ENCODE measurements around the gene ABHD3. TPM values are rescaled to one million over a fixed set of nuclear protein-coding genes. Genes with fewer than 3 reads are reported as not detected.
"Not testable (repeated sequence)": the region's sequence is repeated elsewhere in the genome, so short reads cannot be mapped to it uniquely, and the experiment has no call there.

ABHD3 gene
- total RNA-seq, 1 donor, result 16.7 TPM

DNA sequence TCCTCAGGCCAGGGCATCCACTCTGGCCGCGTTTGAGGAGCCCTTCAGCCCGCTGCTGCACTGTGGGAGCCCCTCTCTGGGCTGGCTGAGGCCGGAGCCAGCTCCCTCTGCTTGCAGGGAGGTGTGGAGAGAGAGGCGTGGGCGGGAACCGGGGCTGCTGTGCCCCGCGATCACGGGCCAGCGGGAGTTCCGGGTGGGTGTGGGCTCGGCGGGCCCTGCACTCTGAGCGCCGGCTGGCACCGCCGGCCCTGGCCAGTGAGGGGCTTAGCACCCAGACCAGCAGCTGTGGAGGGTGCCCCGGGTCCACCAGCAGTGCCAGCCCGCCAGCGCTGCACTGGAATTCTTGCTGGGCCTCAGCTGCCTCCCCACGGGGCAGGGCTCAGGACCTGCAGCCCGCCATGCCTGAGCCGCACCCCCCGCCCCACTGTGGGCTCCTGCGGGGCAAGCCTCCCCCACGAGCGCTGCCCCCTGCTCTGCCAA, 1.9 kb upstream of the ABHD3 start:
- no peak for DNase-seq (ENCODE audit: low read depth in 2 of 3, low spot score in 2 of 3)

DNA sequence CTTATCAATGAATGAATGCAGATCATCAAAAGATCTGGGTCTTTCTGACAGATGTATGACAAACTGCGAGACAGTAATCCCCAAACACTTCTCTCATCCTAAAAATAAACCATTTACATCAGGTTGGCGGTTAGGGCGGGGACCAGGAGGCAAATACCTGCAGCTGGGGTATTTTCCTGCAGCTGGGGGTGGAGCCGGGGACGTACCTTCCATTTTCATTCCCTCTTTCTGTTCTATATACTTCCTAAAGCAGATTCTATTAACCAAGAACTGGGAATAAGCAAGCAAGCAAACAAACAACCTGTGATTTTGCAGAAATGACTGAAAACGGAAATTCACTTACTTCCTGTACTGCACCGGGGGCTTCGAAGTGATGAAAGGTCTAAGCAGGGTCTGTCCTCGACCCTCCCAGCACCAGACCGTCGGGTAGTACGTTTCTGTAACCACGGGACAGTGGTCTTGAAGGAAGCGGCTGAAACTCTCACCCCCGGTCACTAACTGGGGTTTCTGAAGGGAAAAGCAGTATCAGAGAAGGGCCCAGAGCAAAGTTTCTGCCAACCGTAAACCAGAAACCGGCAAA, 1.2 kb downstream of the ABHD3 start:
- no peak for DNase-seq (ENCODE audit: low read depth in 2 of 3, low spot score in 2 of 3)

DNA sequence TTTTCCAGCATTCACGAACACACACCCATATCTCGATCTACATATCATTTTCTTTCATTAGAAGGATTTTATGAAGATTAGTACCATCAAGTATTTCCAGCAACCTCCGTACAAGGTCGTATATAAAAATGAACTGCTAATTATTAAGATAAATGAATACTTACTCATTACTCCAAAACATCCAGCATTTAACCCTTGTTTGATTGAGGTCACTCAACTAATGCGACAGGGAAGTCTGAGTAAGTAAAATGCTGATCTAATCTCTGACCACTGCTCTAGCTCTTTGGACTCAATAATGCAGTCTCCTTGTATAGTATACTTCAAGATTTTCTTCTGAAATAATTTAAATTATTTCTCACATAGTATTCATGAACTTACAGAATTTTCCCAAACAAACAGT, 2.0 kb downstream of the ABHD3 start:
- no peak for DNase-seq (ENCODE audit: low read depth in 2 of 3, low spot score in 2 of 3)

DNA sequence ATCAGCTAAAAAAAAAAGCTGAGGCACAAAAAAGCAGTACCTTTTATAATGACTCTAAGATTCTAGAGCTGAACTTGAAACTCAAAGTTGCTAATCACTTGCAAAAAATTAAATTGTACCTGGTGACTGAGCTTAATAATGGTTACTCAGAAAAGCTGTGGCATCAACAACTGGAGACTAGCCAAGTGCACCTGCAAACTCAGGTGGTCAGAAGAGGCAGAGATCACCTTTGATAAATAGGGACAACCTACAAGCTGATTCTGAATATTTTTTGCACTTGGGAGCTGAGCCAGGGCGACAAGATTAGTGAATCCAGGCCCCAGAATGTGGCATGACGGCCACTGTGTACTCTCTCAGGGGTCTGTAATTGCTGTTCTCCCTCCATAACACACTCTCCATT, 3.0 kb downstream of the ABHD3 start:
- no peak for DNase-seq (ENCODE audit: low read depth in 2 of 3, low spot score in 2 of 3)

DNA sequence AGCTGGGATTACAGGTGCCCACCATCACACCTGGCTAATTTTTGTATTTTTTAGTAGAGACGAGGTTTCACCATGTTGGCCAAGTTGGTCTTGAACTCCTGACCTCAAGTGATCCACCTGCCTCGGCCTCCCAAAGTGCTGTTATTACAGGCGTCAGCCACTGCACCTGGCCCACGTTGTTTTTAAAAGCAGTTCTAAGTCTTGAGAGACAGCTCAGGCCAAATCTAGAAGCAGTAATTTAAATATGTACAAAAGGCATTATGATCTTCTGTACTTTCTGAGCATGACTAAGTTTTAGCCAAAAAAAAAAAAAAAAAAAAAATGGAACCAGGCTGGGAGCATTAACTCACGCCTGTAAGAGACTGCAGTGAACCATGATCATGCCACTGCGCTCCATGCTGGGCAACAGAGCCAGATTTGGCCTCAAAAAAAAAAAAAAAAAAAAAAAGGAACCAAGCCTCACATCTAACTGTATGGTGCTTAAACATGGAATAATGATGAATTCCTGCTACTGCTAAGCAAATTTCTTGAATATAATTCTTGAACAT, 4.0 kb downstream of the ABHD3 start:
- no peak for DNase-seq (ENCODE audit: low read depth in 2 of 3, low spot score in 2 of 3)

DNA sequence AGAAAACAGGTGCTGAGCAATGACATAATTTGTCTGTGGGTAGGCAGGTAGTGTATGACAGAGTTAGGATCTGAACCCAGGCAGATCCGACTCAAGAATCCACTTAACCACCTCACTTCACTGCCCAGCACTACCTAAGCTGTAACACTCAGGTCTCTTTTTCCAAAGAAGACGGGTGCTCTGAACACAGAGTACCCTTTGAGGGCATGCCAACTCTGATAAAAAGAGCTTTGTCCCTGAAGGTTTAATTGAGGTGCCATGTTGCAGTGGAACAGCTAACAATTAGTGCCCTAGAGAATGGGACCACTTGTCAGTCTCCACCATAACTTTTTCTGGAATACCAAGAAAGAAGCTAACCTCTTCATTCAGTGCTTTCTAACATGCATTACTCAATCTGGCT, 11.3 kb downstream of the ABHD3 start:
- DNase-seq (ENCODE audit: low read depth in 2 of 3, low spot score in 2 of 3), result no peak

DNA sequence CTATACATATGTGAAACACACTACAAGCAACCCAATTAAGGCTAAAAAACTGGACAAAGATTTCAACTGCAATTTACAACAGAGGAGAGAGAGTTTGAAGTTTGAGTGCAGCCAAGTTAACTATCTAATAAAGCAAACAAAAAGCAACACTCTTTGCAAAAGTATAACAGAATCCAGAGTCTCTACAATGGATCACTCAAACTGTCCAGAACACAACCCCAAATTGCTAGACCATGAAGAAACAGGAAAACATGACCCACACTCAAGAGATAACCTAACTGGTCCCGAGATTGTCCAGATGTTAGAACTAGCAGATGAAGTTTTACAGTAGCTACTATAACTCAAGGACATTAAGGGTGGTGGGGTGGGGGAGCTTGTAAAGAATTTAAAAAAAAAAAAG, 14.8 kb downstream of the ABHD3 start:
- DNase-seq (ENCODE audit: low read depth in 2 of 3, low spot score in 2 of 3), result peak in 1 of 3 donors; percentile 10

DNA sequence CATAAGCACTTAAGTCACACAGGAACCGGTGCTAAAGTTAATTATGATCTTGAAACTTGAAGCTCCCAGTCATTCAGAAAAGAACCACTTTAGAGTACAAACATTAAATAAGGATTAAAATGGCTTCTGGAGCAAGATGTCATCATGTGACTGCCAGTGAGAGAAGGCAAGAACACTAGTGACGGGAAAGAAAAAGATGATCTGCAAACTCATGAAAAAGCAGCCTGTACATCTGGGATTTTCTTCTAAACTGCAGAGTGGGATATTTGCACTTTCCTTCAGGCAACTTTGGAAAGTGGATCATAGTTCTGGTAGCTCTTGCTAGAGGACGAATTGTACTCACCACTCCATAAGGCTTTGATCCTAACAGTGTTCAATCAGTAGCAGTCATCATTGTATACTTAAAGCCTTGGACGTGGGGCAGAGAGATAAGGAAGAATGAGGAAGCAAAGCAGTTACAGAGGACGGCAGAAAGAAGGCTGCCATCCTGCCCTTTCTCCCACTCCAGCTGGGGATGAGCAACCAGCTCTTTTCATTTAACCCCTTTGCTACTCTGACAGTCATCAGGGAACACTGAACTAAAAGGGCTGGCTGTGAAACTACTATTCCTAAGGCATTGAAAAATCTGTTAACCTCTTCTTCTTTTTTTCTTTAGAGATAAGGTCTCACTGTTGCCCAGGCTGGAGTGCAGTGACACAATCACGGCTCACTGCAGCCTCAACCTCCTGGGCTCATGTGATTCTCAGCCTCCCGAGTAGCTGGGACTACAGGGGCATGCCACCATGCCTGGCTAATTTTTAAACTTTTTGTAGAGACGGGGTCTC, 18.1 kb downstream of the ABHD3 start:
- DNase-seq (ENCODE audit: low read depth in 2 of 3, low spot score in 2 of 3), result peak in 2 of 3 donors; percentile 39 to 45

DNA sequence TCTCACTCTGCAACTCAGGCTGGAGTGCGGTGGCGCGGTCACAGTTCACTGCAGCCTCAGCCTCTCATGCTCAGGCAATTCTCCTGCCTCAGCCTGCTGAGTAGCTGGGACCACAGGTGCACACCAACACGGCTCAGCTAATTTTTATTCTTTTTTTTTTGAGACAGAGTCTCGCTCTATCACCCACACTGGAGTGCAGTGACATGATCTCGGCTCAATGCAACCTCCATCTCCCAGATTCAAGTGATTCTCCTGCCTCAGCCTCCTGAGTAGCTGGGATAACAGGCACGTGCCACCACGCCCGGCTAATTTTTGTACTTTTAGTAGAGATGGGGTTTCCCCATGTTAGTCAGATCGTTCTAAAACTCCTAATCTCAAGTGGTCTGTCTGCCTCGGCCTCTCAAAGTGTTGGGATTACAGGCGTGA, 19.0 kb downstream of the ABHD3 start:
- not testable (repeated sequence) for DNase-seq (ENCODE audit: low read depth in 2 of 3, low spot score in 2 of 3)

DNA sequence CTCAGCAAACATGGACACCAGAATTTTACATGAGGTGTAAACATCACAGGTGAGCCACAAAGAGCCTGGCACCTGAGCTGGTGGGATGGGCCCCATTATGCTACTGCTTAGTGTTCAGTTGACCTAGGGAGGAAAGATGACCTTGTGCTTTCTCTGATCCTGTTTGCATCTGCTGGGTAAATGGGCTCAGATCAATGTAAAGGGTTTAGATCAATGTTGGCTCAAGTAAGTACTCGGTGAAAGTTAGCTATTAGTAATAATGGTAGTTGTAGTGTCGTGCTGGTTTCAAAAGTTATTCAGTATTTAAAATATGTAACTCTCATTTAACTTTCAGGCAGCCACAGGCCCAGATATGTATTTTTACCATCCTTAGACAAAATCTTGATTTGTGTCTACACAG, 19.8 kb downstream of the ABHD3 start:
- no peak for DNase-seq (ENCODE audit: low read depth in 2 of 3, low spot score in 2 of 3)

DNA sequence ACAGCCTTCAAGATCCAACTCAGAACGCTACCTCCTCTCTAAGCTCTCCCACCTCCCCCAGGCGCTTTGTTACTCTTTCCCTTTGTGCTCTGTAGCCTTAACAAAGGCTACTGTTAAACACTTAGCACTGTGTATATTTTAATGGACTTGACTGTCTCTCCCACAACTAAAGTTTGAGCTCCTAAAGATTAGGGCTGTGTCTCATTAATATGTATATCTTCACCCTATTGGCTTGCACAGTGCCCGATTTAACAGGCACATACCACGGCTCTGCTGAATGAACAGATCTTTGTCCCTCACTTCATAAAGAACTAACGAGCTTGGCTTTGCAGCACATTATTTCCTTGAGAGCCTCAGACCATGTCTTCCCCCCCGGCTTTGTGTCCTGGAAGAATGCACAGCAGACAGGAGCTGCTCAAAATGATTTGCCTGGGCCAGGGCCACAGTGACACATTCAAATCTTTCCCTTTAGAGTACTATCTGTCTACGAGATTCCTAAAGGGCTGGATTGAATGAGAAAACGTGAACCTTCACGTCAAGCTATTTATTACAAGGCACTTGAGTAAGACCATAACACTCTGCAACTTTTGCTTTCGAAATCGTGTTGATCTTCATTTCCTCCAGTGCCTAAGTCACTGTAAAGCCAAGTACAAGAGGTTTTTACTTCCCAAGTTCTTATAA, 22.1 kb downstream of the ABHD3 start:
- DNase-seq (ENCODE audit: low read depth in 2 of 3, low spot score in 2 of 3), result peak; percentile 26 to 71 (median 59)

DNA sequence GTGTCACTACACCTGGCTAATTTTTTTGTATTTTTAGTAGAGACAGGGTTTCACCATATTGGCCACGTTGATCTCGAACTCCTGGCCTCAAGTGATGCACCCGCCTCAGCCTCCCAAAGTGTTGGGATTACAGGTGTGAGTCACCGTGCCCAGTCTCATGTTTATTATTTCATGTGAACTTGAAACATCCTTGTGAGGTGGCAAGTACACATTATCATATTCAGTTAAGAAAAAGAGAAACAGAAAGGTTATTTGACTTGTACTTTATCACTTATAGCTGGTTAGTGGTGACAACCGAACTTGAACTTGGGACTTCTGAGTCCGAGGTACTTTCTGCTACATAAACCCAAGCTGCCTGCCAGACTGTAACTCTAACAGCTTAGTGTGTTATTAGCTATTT, 24.4 kb downstream of the ABHD3 start:
- DNase-seq (ENCODE audit: low read depth in 2 of 3, low spot score in 2 of 3), result no peak

DNA sequence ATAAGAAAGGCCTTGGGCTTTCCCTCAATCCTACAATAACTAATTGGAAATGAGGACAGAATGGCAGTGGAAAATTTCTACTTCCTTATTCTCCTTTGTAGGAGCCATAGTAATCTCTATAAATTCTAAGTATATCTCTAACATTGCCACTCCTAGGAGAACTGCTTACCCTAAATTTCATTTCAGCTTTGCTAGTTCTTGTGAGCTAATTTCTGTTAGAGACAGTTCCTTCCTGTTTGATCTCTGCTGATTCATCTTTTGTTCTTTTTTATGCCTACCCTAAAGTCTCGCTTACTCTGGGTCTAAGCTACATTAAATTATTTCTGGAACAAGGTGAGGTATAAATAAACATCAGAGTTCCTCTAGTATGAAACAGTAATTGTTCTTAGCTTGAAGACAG, 25.7 kb downstream of the ABHD3 start:
- DNase-seq (ENCODE audit: low read depth in 2 of 3, low spot score in 2 of 3), result peak in 1 of 3 donors; percentile 46

DNA sequence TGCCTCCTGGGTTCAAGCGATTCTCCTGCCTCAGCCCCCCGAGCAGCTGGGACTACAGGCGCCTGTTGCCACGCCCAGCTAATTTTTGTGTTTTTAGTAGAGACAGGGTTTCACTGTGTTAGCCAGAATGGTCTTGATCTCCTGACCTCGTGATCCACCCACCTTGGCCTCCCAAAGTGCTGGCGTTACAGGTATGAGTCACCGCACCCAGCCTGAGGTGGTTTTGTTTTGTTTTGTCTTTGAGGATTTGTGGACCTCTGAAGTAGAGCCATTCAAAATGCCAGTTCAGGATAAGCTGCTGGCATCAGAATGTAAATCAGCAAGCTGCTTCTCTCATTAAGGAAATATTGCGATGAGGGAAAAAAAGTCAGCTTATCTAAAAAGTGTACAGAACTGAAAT, 29.2 kb downstream of the ABHD3 start:
- not testable (repeated sequence) for DNase-seq (ENCODE audit: low read depth in 2 of 3, low spot score in 2 of 3)

DNA sequence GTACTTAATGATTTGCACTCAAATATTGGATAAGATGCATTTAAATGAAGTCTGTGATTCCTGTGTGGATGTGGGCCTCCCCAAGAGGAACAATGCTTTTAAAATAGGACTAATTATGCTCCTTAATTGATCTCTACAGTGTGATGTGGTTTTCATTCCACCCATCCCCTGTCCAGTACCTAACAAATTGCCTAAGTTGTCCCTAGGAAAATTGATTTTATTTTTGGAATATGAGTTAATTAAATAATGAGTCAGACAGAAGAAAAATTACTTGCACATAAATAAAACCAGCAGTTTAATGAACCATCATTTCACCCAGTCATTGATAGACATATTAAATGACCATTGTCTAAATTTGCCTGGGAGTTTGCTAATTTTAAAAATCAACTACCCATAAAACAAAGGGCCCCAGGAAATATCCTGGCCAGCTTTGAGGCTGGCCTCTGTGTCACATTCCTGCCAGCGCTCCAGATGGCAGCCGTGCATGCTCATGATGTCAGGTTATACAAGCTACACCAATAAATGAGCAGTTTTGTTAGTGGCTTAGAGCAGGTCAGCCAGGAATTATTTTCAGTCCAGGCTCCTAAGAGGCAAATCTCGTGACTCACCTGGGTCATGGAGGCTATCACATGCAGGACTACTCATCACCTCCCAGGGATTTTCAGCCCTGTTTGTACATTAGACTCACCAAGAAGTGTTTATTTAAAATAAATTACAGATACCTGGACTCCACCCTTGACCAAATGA, 31.9 kb downstream of the ABHD3 start:
- no peak for DNase-seq (ENCODE audit: low read depth in 2 of 3, low spot score in 2 of 3)

DNA sequence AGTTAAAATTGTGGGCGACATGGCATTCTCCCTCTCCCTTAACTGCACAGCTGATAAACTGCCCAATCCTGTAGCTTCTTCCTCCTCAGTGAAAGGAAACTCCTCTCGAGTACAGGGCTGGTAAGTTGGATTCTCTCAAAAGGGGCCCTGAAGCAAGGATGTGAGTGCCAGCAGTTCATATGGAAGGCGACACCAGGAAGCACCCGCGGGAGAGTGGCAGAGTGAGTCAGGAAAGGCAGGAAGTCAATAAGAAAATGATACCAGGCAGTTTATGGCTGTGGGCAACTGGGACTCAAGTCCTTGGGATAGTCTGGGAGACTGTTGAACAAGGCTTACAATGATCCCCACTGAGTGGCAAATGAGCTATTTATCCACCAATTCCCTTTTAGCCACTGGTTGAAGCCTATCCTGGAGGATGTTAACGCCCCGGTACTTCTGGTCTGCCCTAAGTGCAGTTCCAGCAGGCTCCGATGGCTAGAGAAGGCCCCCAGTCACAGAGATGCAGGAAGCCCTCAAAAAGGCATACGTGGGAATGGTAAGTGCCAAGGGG, 34.8 kb downstream of the ABHD3 start:
- DNase-seq (ENCODE audit: low read depth in 2 of 3, low spot score in 2 of 3), result no peak

DNA sequence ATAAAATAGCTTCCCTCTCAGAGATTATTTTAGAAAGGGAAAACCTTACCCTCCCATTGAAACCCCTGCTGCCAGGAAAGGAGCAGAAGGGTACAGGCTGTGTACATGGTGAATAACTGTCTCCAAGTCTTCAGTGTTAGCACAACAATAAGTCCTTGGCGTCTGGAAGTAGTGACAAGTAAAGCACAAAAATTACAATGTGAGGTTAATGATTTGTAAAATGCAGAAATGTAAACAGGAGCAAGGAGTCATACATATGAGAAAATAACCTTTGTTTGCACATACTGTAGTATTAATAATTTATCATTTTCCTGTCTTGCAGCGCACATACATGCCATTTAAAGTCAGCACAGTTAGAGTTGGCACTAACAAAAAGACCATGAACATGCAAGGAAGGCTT, 40.5 kb downstream of the ABHD3 start:
- no peak for DNase-seq (ENCODE audit: low read depth in 2 of 3, low spot score in 2 of 3)

DNA sequence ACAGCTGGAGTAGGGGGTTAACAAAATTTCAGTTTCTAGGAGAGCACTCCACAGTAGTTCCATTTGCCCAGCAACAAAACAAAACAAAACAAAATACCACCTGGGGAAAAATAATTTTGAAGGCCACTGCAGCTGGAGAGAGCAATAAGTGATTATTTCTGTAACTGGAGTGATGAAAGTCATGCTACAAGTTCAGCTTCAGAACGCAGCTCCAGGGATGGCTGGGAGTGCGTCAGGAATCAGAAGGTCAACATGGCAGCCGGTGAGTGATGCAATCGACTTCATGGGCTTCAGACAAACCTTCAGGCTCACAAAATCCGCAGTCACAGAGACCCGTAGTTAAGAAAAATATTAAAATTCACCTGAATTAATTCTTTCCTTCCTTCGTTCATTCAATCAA, 41.0 kb downstream of the ABHD3 start:
- no peak for DNase-seq (ENCODE audit: low read depth in 2 of 3, low spot score in 2 of 3)

DNA sequence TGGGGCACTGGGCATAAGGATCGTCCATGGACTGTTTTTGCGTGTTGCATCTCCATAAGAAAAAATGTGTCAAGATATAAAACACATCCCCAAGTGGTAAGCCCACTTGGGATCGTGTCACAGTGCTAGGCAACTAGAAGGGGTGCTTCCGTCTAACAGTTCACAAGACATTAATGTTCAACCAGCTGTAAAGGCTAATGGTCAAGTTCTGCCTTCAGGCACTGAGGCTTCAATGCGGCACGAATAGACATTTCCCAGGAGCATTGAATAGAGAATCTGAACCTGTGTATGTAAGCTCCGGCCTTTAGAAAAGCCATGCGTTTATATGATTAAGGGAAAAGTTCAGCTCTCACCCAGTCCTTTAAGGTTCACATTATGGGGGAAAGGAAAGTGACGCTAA, 42.0 kb downstream of the ABHD3 start:
- no peak for DNase-seq (ENCODE audit: low read depth in 2 of 3, low spot score in 2 of 3)

DNA sequence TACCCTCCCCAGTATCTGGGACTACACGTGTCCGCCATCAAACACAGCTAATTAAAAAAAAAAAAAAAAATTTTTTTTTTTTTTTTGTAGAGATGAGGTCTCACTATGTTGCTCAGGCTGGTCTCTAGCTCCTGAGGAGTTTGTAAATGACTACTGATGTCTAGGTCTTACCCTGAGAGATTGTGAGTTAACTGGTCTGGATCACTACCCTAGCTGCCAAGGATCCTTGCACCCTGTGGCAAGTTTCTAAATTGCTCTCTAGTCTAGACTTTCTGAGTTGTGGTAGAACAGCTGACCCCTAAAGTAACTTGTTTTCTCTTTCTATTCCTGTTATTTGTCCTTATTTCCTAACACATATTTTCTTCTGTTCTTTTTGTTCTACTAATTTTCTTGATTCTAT, 44.5 kb downstream of the ABHD3 start:
- DNase-seq (ENCODE audit: low read depth in 2 of 3, low spot score in 2 of 3), result no peak
